GM12872 (cell line): ENCODE measurements around the gene PRRC2A.

ENCODE experiments used
- CTCF ChIP-seq: IDR thresholded peaks from 3 replicates; pipeline ENCODE4 v1.5.1; 2011; ENCODE audit warnings: low read depth, mild to moderate bottlenecking, low read length, moderate library complexity; ENCODE audit not compliant: insufficient read depth

Gene PRRC2A

GRCh38 chr6:31639449-31639861, 18.9 kb downstream of the PRRC2A start:
- TF ChIP-seq CTCF = no peak

GRCh38 chr6:31640612-31641011, 20.1 kb downstream of the PRRC2A start:
- no peak for TF ChIP-seq CTCF

- no peak for TF ChIP-seq CTCF
These were observed 20.9 kb downstream of the PRRC2A start for GRCh38 chr6:31641370-31641769.

- TF ChIP-seq CTCF = no peak
These were observed 22.5 kb downstream of the PRRC2A start for GRCh38 chr6:31642798-31643570.

- 0 out of 3 replicates have a peak, but pooled peaks have one; percentile 7 for TF ChIP-seq CTCF
These were observed 23.4 kb downstream of the PRRC2A start for GRCh38 chr6:31643818-31644454.

GRCh38 chr6:31645325-31645724, 24.8 kb downstream of the PRRC2A start:
- TF ChIP-seq CTCF = no peak

- TF ChIP-seq CTCF = no peak
These were observed 31.2 kb downstream of the PRRC2A start for GRCh38 chr6:31651602-31652191.
